GM12878 (cell line): ENCODE results near the gene CCZ1B. TPM values are rescaled to one million over a fixed set of nuclear protein-coding genes. Genes with fewer than 3 reads are reported as not detected.
"Not testable (repeated sequence)": the region's sequence is repeated elsewhere in the genome, so short reads cannot be mapped to it uniquely, and the experiment has no call there.

ENCODE experiments used
- ATAC-seq: fragments of 200-7000 bp; cut with Tn5 transposase; 3 replicates; pipeline ENCODE4 v1.9.1; 2020; ENCODE audit warnings: mild to moderate bottlenecking, moderate library complexity
- Bru-seq: library from RNA; stranded (reverse); fragments of 400-500 nt; gene quantifications from one replicate; lab custom pipeline; 2021; lab: Mats Ljungman, UMichigan
- BruChase-seq, 2 experiments: library from RNA; stranded (reverse); fragments of 400-500 nt; gene quantifications; one replicate each; lab custom pipeline; 2021; lab: Mats Ljungman, UMichigan
- BruUV-seq: library from RNA; stranded (reverse); fragments of 400-500 nt; replicated peaks from 2 replicates; lab custom pipeline; 2021; lab: Mats Ljungman, UMichigan
- CTCF ChIA-PET: fragments of 300-600 bp; sonication (Branson Sonifier 250); formaldehyde crosslinking; extraction: SDS; loops from one replicate; lab custom pipeline; 2021; ENCODE audit warnings: inconsistent platforms; lab: Yijun Ruan, JAX
- POLR2A ChIA-PET: fragments of 350-600 bp; formaldehyde crosslinking; extraction: SDS; loops from one replicate; lab custom pipeline; 2021; ENCODE audit warnings: inconsistent platforms; lab: Charles Lee
- RAD21 ChIA-PET: fragments of 300-600 bp; sonication (Branson Sonifier 250); formaldehyde crosslinking; loops from one replicate; lab custom pipeline; 2023; ENCODE audit warnings: antibody characterized with exemption; ENCODE audit not compliant: unreplicated experiment; lab: Charles Lee
- SMC1A ChIA-PET: fragments of 300-600 bp; sonication (Branson Sonifier 250); formaldehyde crosslinking; loops from one replicate; lab custom pipeline; 2023; ENCODE audit not compliant: unreplicated experiment, uncharacterized antibody; lab: Charles Lee
- DNase-seq: peaks from one replicate; pipeline ENCODE4 v3.0.0-alpha.2; 2011; ENCODE audit warnings: low read depth, low spot score
- FAIRE-seq: peaks from 3 replicates; lab custom pipeline; 2011; peaks lifted over from hg19 to GRCh38; lab: Jason Lieb, UNC
- H2AFZ ChIP-seq: 2 replicates; pipeline ENCODE4 v1.6.0; 2011; ENCODE audit warnings: low read depth, low read length, control low read depth; ENCODE audit not compliant: control insufficient read depth
- H3K27ac ChIP-seq: 2 replicates; pipeline ENCODE4 v1.5.1; 2011; ENCODE audit warnings: control low read depth; ENCODE audit not compliant: control insufficient read depth, insufficient read depth
- H3K27me3 ChIP-seq, 2 experiments: replicated peaks in 1 of 2; 2 replicates each; pipeline versions ENCODE4 v1.6.0 to v1.6.1; 2011; ENCODE audit warnings: low read length in 1 of 2; ENCODE audit not compliant: control insufficient read depth in 2 of 2, insufficient read depth in 2 of 2
- H3K36me3 ChIP-seq, 2 experiments: 2 replicates each; pipeline ENCODE4 v1.5.1; 2011; ENCODE audit warnings: low read length in 1 of 2; ENCODE audit not compliant: control insufficient read depth in 2 of 2, insufficient read depth in 2 of 2
- H3K4me1 ChIP-seq: 2 replicates; pipeline ENCODE4 v1.6.1; 2011; ENCODE audit warnings: mild to moderate bottlenecking, low read length, moderate library complexity, mixed read lengths; ENCODE audit not compliant: control insufficient read depth, insufficient read depth
- H3K4me2 ChIP-seq: 2 replicates; pipeline ENCODE4 v1.6.0; 2011; ENCODE audit warnings: control low read depth; ENCODE audit not compliant: control insufficient read depth, insufficient read depth
- H3K4me3 ChIP-seq: fragments of 200-600 bp; sonication (generic); 2 replicates; pipeline ENCODE4 v1.5.1; 2016
- H3K79me2 ChIP-seq: 2 replicates; pipeline ENCODE4 v1.6.0; 2011; ENCODE audit warnings: low read length; ENCODE audit not compliant: control insufficient read depth, insufficient read depth
- H3K9ac ChIP-seq: 2 replicates; pipeline ENCODE4 v1.8.0; 2011; ENCODE audit warnings: low read length, control low read depth, mixed read lengths; ENCODE audit not compliant: control insufficient read depth, insufficient read depth
- H3K9me3 ChIP-seq: replicated peaks from 3 replicates; pipeline ENCODE4 v1.5.1; 2011; ENCODE audit warnings: mild to moderate bottlenecking, low read length; ENCODE audit not compliant: control insufficient read depth, insufficient read depth
- H4K20me1 ChIP-seq: 2 replicates; pipeline ENCODE4 v1.6.0; 2011; ENCODE audit not compliant: control insufficient read depth, insufficient read depth
- CBFB ChIP-seq: IDR thresholded peaks from 2 replicates; pipeline ENCODE4 v1.6.1; 2016; ENCODE audit warnings: antibody characterized with exemption, low read depth
- EGR1 ChIP-seq, 2 experiments: IDR thresholded peaks; 1 replicate in 1 of 2; 2 replicates in 1 of 2; pipeline ENCODE4 v1.6.1; 2011 to 2012; ENCODE audit warnings: low read depth in 2 of 2, low read length in 2 of 2, borderline replicate concordance in 1 of 2, mild to moderate bottlenecking in 1 of 2, moderate library complexity in 1 of 2
- NR2C1 ChIP-seq: fragments of 450-650 bp; IDR thresholded peaks from 2 replicates; pipeline ENCODE4 v1.6.1; 2017; ENCODE audit warnings: antibody characterized with exemption, mild to moderate bottlenecking, moderate library complexity
- POLR2A ChIP-seq: IDR thresholded peaks from 2 replicates; pipeline ENCODE4 v1.6.1; 2011; ENCODE audit warnings: low read depth, mild to moderate bottlenecking, low read length
- POLR2AphosphoS5 ChIP-seq: IDR thresholded peaks from 2 replicates; pipeline ENCODE4 v1.6.1; 2011; ENCODE audit warnings: mild to moderate bottlenecking, low read length, inconsistent platforms
- TAF1 ChIP-seq: IDR thresholded peaks from 2 replicates; pipeline ENCODE4 v1.6.1; 2011; ENCODE audit warnings: mild to moderate bottlenecking, low read depth, low read length, borderline replicate concordance
- YY1 ChIP-seq: IDR thresholded peaks from 2 replicates; pipeline ENCODE4 v1.6.1; 2011; ENCODE audit warnings: low read depth, mild to moderate bottlenecking, low read length
- WGBS: methylation state at CpG from one replicate; pipeline ENCODE4 v1.1.6; 2016; ENCODE audit warnings: low lambda C conversion rate; ENCODE audit not compliant: insufficient replicate concordance, insufficient coverage; ENCODE audit errors: missing lambda C conversion rate; 5-methylcytosine and 5-hydroxymethylcytosine counted together
- in situ Hi-C: fragments of 300-500 bp; cut with MboI; formaldehyde crosslinking; loops from 9 replicates; pipeline ENCODE4 v1.14.3; 2018; ENCODE audit warnings: mixed read lengths
- intact Hi-C: fragments of 100-400 bp; cut with micrococcal nuclease; formaldehyde crosslinking; loops from one replicate; pipeline ENCODE4 v1.14.2; 2022; ENCODE audit not compliant: unreplicated experiment
- long read RNA-seq, 2 experiments: library from polyadenylated mRNA; unstranded; transcript quantifications; one replicate each; pipeline ENCODE4 v2.0.0, GENCODE V29; 2019 to 2020
- polyA minus RNA-seq, 3 experiments: library from RNA; depleted of rRNA, polyadenylated mRNA; stranded (reverse); fragments of >200 nt; gene quantifications; 2 replicates each; pipeline ENCODE4 v1.2.3, GENCODE V29; 2011
- polyA plus RNA-seq, 11 experiments: library from polyadenylated mRNA; depleted of rRNA in 4 of 11; unstranded in 6 of 11; stranded (reverse) in 5 of 11; fragments of >200 nt; fragmentation: Nextera tagmentation in 4 of 11; fragmentation: Illumina TruSeq in 1 of 11; extraction: Ambion mirVana in 4 of 11; extraction: Trizol in 1 of 11; gene quantifications; 1 replicate in 1 of 11; 2 replicates in 10 of 11; pipeline versions ENCODE4 v1.2.1 to v1.2.3, GENCODE V29; 2011 to 2016; ENCODE audit warnings: inconsistent platforms in 2 of 11, missing spikeins in 2 of 11, low read depth in 1 of 11
- total RNA-seq, 4 experiments: library from RNA; depleted of rRNA in 3 of 4; stranded (reverse); fragments of >200 nt in 3 of 4; fragmentation: Illumina TruSeq in 1 of 4; extraction: Trizol in 1 of 4; gene quantifications; 2 replicates each; pipeline versions ENCODE4 v1.2.1 to v1.2.3, GENCODE V29; 2013 to 2021
- TF ChIP-seq, protein P1 (sequence below), 3 experiments: IDR thresholded peaks in 2 of 3; conservative IDR thresholded peaks in 1 of 3; 2 replicates each; pipeline ENCODE4 v1.5.1; 2011; ENCODE audit warnings: low read depth in 3 of 3, low read length in 3 of 3, mild to moderate bottlenecking in 3 of 3, control low read depth in 2 of 3, moderate library complexity in 2 of 3, inconsistent platforms in 1 of 3, mixed read lengths in 1 of 3; ENCODE audit not compliant: control insufficient read depth in 2 of 3, insufficient read depth in 1 of 3; ENCODE audit errors: extremely low read depth in 1 of 3
- TF ChIP-seq, protein P2 (sequence below): fragments of 450-650 bp; IDR thresholded peaks from 2 replicates; pipeline ENCODE4 v1.6.1; 2016; ENCODE audit warnings: mild to moderate bottlenecking, moderate library complexity, borderline replicate concordance
- TF ChIP-seq, protein P3 (sequence below): fragments of 450-650 bp; IDR thresholded peaks from 2 replicates; pipeline ENCODE4 v1.6.1; 2018; ENCODE audit warnings: borderline replicate concordance, mild to moderate bottlenecking; ENCODE audit not compliant: partially characterized antibody

CCZ1B gene
- 102 and 118 TPM in 2 replicates for total RNA-seq (2013; cell fraction: nucleolus; rRNA removed)
- total RNA-seq (2014; rRNA removed) (28.4 and 37.8 TPM in 2 replicates), total RNA-seq (2014; rRNA removed; fragmentation: Illumina TruSeq; extraction: Trizol) (88.0 and 91.6 TPM in 2 replicates), total RNA-seq (2021) (33.9 and 49.6 TPM in 2 replicates), polyA plus RNA-seq (2011; rRNA removed) (48.3 and 61.1 TPM in 2 replicates), polyA plus RNA-seq (2014; fragmentation: Illumina TruSeq; extraction: Trizol) (61.8 and 82.1 TPM in 2 replicates), polyA plus RNA-seq (2014; fragmentation: Nextera tagmentation; extraction: Ambion mirVana) (10 to 100 TPM; 18.0 to 29.1 TPM), polyA plus RNA-seq (2014; rRNA removed) (25.8 and 36.4 TPM in 2 replicates), polyA plus RNA-seq (2016; fragmentation: Nextera tagmentation; extraction: Ambion mirVana) (10 to 100 TPM; 30.1 to 37.8 TPM), polyA minus RNA-seq (2011; rRNA and poly(A)+ RNA removed) (19.8 and 27.4 TPM in 2 replicates), Bru-seq, nascent RNA (percentile 76 among the genes with signal in this experiment), BruChase-seq, experiment 1, labeled RNA remaining after a 6-hour chase (percentile 83 among the genes with signal in this experiment), BruChase-seq, experiment 2, labeled RNA remaining after a 2-hour chase (percentile 83 among the genes with signal in this experiment)
- polyA plus RNA-seq (2011; ENCODE audit: low read depth) = 14.5 TPM
- 15.6 and 17.5 TPM in 2 replicates for polyA plus RNA-seq (2011; cell fraction: cytosol; rRNA removed)
- 32.0 and 42.7 TPM in 2 replicates for polyA plus RNA-seq (2011; cell fraction: nucleus; rRNA removed)
- polyA plus RNA-seq (2012) = 22.7 and 47.5 TPM in 2 replicates
- 12.2 and 20.4 TPM in 2 replicates for polyA minus RNA-seq (2011; cell fraction: cytosol; rRNA and poly(A)+ RNA removed)
- 14.5 and 35.6 TPM in 2 replicates for polyA minus RNA-seq (2011; cell fraction: nucleus; rRNA and poly(A)+ RNA removed)
- long read RNA-seq, experiment 1, partial matches to known transcripts = 0 of 7 reads
- long read RNA-seq, experiment 1, other reads (novel, unspliced or antisense) = 2 of 7 reads
- long read RNA-seq, experiment 2, transcript CCZ1B-201 (15 exons, 2,885 nt) = major isoform, 12 of 31 reads
- long read RNA-seq, experiment 2, partial matches to known transcripts = 16 of 31 reads
- long read RNA-seq, experiment 2, other reads (novel, unspliced or antisense) = 2 of 31 reads

DNA sequence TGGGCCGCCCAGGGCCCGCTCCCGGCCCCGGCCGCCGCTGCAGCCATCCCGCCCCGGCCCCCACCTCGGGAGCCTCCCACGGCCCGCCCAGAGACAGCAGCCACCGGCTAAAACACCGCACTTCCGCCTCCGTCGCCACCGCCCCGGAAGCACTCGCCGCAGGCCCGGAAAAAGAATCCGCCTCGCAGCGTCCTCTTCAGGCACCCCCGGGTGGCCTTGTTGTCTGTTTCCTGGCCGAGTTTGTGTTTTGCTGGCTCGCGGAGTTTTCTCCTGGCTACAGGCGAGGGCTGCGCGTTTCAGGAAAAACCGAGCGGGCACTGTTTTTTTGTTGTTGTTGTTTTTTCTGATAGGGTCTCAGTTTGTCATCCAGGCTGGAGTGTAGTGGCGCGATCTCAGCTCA, at the start of gene CCZ1B:
TSS of gene CCZ1B (minus strand) at position 125 of the 400 bp plus-strand sequence. CDS start at position 47, 78 bp downstream.
- H2AFZ ChIP-seq = peak within 1 kb of the TSS; percentile 79
- in situ Hi-C loops, H3K9me3 ChIP-seq, intact Hi-C loops, SMC1A ChIA-PET, H4K20me1 ChIP-seq, H3K36me3 ChIP-seq, POLR2A ChIA-PET, RAD21 ChIA-PET, H3K79me2 ChIP-seq, CTCF ChIA-PET, H3K27me3 ChIP-seq, BruUV-seq, H3K4me1 ChIP-seq, H3K9ac ChIP-seq: not testable (repeated sequence)
- peak within 1 kb of the TSS; percentile 53 for H3K27ac ChIP-seq
- WGBS = under 1% methylated on average over 19 of the region's 35 CpGs
- peak within 1 kb of the TSS; percentile 64; the same call in 1 of the 2 replicates for H3K4me2 ChIP-seq
- ATAC-seq (peak; percentile 97), FAIRE-seq (peak; percentile 83), DNase-seq (peak; percentile 11)
- H3K4me3 ChIP-seq = peak within 1 kb of the TSS; percentile 47
- TF ChIP-seq POLR2A (peak; percentile 45; the same call in 1 of the 2 replicates), POLR2AphosphoS5 (0 out of 2 replicates have a peak, but pooled peaks have one; percentile 41), EGR1 (IDR thresholded peaks at IDR 0.05; ENCODE audit: borderline replicate concordance in 1 of 2, low read depth in 2 of 2, low read length in 2 of 2) (peak in 1 of 2 experiments; percentile 45; a peak in 2 of 3 replicates), YY1 (0 out of 2 replicates have a peak, but pooled peaks have one; percentile 35), NR2C1 (peak; percentile 97), TAF1 (peak; percentile 41; the same call in 1 of the 2 replicates), CBFB (peak; percentile 45; the same call in 1 of the 2 replicates)
- TF ChIP-seq, protein P1, sequence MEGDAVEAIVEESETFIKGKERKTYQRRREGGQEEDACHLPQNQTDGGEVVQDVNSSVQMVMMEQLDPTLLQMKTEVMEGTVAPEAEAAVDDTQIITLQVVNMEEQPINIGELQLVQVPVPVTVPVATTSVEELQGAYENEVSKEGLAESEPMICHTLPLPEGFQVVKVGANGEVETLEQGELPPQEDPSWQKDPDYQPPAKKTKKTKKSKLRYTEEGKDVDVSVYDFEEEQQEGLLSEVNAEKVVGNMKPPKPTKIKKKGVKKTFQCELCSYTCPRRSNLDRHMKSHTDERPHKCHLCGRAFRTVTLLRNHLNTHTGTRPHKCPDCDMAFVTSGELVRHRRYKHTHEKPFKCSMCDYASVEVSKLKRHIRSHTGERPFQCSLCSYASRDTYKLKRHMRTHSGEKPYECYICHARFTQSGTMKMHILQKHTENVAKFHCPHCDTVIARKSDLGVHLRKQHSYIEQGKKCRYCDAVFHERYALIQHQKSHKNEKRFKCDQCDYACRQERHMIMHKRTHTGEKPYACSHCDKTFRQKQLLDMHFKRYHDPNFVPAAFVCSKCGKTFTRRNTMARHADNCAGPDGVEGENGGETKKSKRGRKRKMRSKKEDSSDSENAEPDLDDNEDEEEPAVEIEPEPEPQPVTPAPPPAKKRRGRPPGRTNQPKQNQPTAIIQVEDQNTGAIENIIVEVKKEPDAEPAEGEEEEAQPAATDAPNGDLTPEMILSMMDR (IDR thresholded peaks at IDR 0.05 in 2 of 3, conservative IDR thresholded peaks at IDR 0.05 in 1 of 3; ENCODE audit: control insufficient read depth in 2 of 3, extremely low read depth in 1 of 3, insufficient read depth in 1 of 3, low read depth in 3 of 3, low read length in 3 of 3) = peak in 2 of 3 experiments; percentile 19 to 32; a peak in 3 of 6 replicates
- TF ChIP-seq, protein P2, sequence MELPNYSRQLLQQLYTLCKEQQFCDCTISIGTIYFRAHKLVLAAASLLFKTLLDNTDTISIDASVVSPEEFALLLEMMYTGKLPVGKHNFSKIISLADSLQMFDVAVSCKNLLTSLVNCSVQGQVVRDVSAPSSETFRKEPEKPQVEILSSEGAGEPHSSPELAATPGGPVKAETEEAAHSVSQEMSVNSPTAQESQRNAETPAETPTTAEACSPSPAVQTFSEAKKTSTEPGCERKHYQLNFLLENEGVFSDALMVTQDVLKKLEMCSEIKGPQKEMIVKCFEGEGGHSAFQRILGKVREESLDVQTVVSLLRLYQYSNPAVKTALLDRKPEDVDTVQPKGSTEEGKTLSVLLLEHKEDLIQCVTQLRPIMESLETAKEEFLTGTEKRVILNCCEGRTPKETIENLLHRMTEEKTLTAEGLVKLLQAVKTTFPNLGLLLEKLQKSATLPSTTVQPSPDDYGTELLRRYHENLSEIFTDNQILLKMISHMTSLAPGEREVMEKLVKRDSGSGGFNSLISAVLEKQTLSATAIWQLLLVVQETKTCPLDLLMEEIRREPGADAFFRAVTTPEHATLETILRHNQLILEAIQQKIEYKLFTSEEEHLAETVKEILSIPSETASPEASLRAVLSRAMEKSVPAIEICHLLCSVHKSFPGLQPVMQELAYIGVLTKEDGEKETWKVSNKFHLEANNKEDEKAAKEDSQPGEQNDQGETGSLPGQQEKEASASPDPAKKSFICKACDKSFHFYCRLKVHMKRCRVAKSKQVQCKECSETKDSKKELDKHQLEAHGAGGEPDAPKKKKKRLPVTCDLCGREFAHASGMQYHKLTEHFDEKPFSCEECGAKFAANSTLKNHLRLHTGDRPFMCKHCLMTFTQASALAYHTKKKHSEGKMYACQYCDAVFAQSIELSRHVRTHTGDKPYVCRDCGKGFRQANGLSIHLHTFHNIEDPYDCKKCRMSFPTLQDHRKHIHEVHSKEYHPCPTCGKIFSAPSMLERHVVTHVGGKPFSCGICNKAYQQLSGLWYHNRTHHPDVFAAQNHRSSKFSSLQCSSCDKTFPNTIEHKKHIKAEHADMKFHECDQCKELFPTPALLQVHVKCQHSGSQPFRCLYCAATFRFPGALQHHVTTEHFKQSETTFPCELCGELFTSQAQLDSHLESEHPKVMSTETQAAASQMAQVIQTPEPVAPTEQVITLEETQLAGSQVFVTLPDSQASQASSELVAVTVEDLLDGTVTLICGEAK = peak; percentile 93
- TF ChIP-seq, protein P3, sequence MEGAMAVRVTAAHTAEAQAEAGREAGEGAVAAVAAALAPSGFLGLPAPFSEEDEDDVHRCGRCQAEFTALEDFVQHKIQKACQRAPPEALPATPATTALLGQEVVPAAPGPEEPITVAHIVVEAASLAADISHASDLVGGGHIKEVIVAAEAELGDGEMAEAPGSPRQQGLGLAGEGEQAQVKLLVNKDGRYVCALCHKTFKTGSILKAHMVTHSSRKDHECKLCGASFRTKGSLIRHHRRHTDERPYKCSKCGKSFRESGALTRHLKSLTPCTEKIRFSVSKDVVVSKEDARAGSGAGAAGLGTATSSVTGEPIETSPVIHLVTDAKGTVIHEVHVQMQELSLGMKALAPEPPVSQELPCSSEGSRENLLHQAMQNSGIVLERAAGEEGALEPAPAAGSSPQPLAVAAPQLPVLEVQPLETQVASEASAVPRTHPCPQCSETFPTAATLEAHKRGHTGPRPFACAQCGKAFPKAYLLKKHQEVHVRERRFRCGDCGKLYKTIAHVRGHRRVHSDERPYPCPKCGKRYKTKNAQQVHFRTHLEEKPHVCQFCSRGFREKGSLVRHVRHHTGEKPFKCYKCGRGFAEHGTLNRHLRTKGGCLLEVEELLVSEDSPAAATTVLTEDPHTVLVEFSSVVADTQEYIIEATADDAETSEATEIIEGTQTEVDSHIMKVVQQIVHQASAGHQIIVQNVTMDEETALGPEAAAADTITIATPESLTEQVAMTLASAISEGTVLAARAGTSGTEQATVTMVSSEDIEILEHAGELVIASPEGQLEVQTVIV = peak; percentile 18
